Erythroblast (primary cell): ENCODE measurements around the gene NDRG4.

Experiments used
- GATA1 ChIP-seq: IDR thresholded peaks from 2 replicates; pipeline ENCODE4 v1.6.1; 2011; ENCODE audit warnings: low read depth, mild to moderate bottlenecking, control low read depth, low read length, moderate library complexity
- POLR2A ChIP-seq: IDR thresholded peaks from 2 replicates; pipeline ENCODE4 v1.6.1; 2011; ENCODE audit warnings: mild to moderate bottlenecking, low read length

GRCh38 chr16:58516768-58517107, 16.8 kb downstream of the NDRG4 start:
- no peak for TF ChIP-seq POLR2A
- TF ChIP-seq GATA1, result no peak
